ENCODE results near the gene SNX13.

Gene SNX13

DNA sequence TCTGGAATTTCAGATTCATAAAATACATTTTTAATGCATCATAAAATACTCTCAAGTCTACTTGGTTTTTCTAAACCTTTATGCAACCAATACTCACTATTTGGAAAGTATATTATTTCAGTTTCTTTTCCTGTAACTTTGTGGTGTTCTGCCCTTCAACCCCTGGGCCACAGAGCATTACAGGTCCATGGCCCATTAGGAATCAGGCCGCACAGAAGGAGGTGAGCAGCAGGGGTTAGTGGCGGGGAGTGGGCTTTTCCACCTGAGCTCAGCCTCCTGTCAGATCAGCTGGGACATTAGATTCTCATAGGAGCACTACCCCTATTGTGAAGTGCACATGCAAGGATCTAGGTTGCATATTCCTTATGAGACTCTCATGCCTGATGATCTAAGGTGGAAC lies 9.7 kb downstream of the SNX13 start:
- TF ChIP-seq, protein P1, sequence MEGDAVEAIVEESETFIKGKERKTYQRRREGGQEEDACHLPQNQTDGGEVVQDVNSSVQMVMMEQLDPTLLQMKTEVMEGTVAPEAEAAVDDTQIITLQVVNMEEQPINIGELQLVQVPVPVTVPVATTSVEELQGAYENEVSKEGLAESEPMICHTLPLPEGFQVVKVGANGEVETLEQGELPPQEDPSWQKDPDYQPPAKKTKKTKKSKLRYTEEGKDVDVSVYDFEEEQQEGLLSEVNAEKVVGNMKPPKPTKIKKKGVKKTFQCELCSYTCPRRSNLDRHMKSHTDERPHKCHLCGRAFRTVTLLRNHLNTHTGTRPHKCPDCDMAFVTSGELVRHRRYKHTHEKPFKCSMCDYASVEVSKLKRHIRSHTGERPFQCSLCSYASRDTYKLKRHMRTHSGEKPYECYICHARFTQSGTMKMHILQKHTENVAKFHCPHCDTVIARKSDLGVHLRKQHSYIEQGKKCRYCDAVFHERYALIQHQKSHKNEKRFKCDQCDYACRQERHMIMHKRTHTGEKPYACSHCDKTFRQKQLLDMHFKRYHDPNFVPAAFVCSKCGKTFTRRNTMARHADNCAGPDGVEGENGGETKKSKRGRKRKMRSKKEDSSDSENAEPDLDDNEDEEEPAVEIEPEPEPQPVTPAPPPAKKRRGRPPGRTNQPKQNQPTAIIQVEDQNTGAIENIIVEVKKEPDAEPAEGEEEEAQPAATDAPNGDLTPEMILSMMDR (IDR thresholded peaks at IDR 0.05; ENCODE audit: insufficient read depth, missing control alignments), result no peak
- DNase-seq (ENCODE audit: insufficient read length, low spot score), result no peak
- no peak for FAIRE-seq

DNA sequence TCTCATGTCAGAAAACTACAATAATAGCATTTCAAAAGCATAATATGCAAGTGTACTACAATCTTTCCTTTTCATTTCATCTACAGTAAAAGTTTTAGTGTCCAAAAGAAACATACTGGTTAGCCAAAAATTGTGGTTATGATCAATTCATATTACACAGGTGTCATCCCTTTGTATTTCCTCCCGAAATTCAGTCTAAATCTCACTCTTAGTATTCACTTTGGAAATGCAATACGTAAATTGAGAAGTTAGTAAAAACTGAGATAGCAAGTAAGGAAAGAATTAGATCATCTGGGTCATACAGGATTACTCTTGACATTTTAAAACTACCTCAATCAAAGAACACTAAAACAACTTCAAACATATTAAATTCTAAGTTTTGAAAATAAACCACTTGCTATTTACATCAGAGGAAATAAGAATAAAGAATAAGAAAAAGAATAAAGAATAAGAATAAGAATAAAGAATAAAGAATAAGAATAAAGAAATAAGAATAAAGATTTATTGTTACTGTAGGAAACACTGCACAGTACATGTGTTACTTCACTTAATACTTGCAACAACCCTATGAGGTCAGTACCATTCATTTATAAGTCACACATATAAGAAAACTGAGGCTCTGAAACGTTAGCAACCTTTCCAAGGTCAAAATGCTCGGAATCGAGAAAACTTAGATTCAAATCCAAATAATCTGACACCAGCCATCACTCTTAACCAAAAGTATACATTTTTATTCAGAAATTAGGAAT lies 10.5 kb downstream of the SNX13 start:
- DNase-seq (ENCODE audit: insufficient read length, low spot score) (no peak), FAIRE-seq (no peak)
- TF ChIP-seq, protein P1 (IDR thresholded peaks at IDR 0.05; ENCODE audit: insufficient read depth, missing control alignments), result no peak

DNA sequence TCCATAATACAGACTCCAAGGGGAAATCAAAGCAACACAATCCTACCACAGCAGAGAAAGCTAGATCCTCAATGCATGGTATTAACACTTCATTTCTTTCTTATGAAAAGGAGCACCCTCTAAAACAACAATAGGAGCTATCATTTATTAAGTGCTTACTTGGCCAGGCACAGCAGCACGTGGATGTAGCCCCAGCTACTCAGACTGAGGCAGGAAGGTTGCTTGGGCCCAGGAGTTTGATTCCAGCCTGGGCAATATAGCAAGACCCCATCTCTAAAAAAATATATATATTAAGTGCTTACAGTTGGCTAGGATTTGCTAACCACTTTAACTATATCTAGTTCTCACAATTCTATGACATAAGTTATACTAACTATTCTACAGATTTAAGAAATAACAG lies 12.2 kb downstream of the SNX13 start:
- FAIRE-seq, result no peak
- TF ChIP-seq, protein P1 (IDR thresholded peaks at IDR 0.05; ENCODE audit: insufficient read depth, missing control alignments), result no peak
- no peak for DNase-seq (ENCODE audit: insufficient read length, low spot score)

DNA sequence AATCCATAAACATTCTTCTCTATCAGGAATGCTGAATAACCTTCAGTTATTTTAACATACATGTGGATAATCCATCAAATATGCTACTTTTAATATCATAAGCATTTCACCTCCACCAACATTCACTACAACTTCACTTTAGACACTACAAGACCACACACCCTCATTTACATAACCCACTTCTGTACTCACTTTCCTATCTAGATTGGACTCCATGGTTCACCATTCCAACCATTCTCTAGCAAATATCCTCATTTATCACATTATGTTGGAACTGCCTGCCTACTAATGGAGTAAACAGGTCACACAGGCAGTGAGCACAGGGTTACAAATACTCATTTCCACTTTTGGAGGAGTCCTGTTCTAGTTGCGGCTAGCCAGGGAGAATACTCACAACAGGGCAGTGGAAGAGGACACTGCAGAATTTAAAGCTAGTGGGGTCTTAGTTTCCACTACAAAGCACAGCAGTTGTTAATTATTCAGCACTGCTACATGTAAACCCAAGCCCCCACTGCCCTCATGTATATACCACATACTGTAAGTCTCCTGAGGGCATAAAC lies 18.4 kb downstream of the SNX13 start:
- FAIRE-seq (no peak), DNase-seq (ENCODE audit: insufficient read length, low spot score) (no peak)
- TF ChIP-seq, protein P1 (IDR thresholded peaks at IDR 0.05; ENCODE audit: insufficient read depth, missing control alignments), result no peak

DNA sequence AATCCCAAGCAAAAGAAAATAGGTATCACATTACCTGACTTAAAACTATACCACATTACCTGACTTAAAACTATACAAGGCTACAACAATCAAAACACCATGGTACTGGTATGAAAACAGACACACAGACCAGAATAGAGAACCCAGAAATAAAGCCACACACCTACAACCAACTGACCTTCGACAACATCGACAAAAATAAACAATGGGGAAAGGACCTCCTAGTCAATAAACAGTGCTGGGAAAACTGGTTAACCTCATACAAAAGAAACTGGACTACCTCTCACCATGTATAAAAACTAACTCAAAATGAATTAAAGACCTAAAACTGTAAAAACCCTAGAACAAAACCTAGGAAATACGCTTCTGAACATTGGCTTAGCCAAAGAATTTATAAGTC lies 22.5 kb downstream of the SNX13 start:
- FAIRE-seq (no peak), DNase-seq (ENCODE audit: insufficient read length, low spot score) (no peak)
- TF ChIP-seq, protein P1 (IDR thresholded peaks at IDR 0.05; ENCODE audit: insufficient read depth, missing control alignments), result no peak

DNA sequence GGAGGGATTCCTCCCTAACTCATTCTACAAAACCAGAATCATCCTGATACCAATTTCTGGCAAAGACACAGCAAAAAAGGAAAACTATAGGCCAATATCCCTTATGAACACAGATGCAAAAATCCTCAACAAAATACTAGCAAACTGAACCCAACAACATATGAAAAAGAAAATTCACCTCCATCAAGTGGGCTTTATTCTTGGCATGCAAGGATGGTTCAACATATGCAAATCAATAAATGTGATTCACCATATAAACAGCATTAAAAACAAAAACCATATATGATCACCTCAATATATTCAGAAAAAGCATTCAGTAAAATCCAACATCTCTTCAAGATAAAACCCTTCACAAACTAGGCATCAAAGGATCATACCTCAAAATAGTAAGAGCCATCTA lies 23.5 kb downstream of the SNX13 start:
- DNase-seq (ENCODE audit: insufficient read length, low spot score) (no peak), FAIRE-seq (no peak)
- TF ChIP-seq, protein P1 (IDR thresholded peaks at IDR 0.05; ENCODE audit: insufficient read depth, missing control alignments), result no peak

DNA sequence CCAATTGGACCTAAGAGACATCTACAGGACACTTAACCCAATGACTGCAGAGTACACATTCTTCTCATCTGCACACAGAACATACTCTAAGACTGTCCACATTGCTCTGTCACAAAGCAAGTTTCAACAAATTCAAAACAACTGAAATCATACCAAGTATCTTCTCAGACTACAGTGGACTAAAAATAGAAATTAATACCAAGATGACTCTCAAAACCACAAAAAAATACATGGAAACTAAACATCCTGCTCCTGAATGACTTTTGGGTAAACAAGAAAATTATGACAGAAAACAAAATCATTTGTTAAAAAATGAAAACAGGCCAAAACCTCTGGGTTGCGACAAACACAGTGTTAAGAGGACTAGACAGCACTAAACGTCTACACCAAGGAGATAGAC lies 24.5 kb downstream of the SNX13 start:
- TF ChIP-seq, protein P1 (IDR thresholded peaks at IDR 0.05; ENCODE audit: insufficient read depth, missing control alignments), result no peak
- DNase-seq (ENCODE audit: insufficient read length, low spot score) (no peak), FAIRE-seq (no peak)

Data from D721Med (cell line).